GM19397 (cell line): ENCODE measurements around the gene KRTAP5-4.
A peak's percentile ranks its signal among the peaks of the same experiment; 100 is the strongest.
"Not testable (repeated sequence)": the region's sequence is repeated elsewhere in the genome, so short reads cannot be mapped to it uniquely, and the experiment has no call there.

Source experiments
- ATAC-seq: cut with Tn5 transposase; IDR thresholded peaks from one replicate; pipeline ENCODE4 v1.9.1; 2021; ENCODE audit warnings: mild to moderate bottlenecking, moderate library complexity; ENCODE audit not compliant: unreplicated experiment

The KRTAP5-4 gene

GRCh38 chr11:1639102-1639620 lies 17.2 kb upstream of the KRTAP5-4 start:
- ATAC-seq, result no peak

GRCh38 chr11:1638344-1638743 lies 16.4 kb upstream of the KRTAP5-4 start:
- no peak for ATAC-seq

- no peak for ATAC-seq
These were observed 15.7 kb upstream of the KRTAP5-4 start for GRCh38 chr11:1637628-1638027.

GRCh38 chr11:1636291-1636950 lies 14.5 kb upstream of the KRTAP5-4 start:
- no peak for ATAC-seq

- ATAC-seq, result no peak
These were observed 11.9 kb upstream of the KRTAP5-4 start for GRCh38 chr11:1633864-1634263.

- ATAC-seq, result no peak
These were observed 10.2 kb upstream of the KRTAP5-4 start for GRCh38 chr11:1632053-1632714.

- no peak for ATAC-seq
These were observed 9.2 kb upstream of the KRTAP5-4 start for GRCh38 chr11:1631066-1631568.

- no peak for ATAC-seq
These were observed 8.3 kb upstream of the KRTAP5-4 start for GRCh38 chr11:1630271-1630670.

- no peak for ATAC-seq
These were observed 7.6 kb upstream of the KRTAP5-4 start, which contains the start of gene KRTAP5-5 for GRCh38 chr11:1629326-1630185. Gene KRTAP5-5, plus strand, starts transcription at chr11:1629775. Its CDS starts 66 bp downstream, at chr11:1629841.

- no peak for ATAC-seq
These were observed 6.8 kb upstream of the KRTAP5-4 start for GRCh38 chr11:1628506-1629325.

- ATAC-seq, result no peak
These were observed 3.6 kb upstream of the KRTAP5-4 start for GRCh38 chr11:1625541-1625940.

- no peak for ATAC-seq
These were observed 2.7 kb upstream of the KRTAP5-4 start for GRCh38 chr11:1624621-1625020.

- ATAC-seq, result no peak
These were observed 1.8 kb upstream of the KRTAP5-4 start for GRCh38 chr11:1623716-1624115.

GRCh38 chr11:1619449-1619848 lies 2.5 kb downstream of the KRTAP5-4 start:
- ATAC-seq, result no peak

GRCh38 chr11:1618231-1618630 lies 3.7 kb downstream of the KRTAP5-4 start:
- ATAC-seq, result no peak

- ATAC-seq, result no peak
These were observed 13.6 kb downstream of the KRTAP5-4 start, which contains the start of gene KRTAP5-3 for GRCh38 chr11:1608363-1608762. Gene KRTAP5-3, minus strand, starts transcription at chr11:1608463. Its CDS starts 78 bp downstream, at chr11:1608385.

- not testable (repeated sequence) for ATAC-seq
These were observed 14.0 kb downstream of the KRTAP5-4 start for GRCh38 chr11:1607901-1608300.

GRCh38 chr11:1607156-1607845 lies 14.6 kb downstream of the KRTAP5-4 start:
- not testable (repeated sequence) for ATAC-seq

- peak; percentile 87 for ATAC-seq
These were observed 16.0 kb downstream of the KRTAP5-4 start for GRCh38 chr11:1605923-1606322.

GRCh38 chr11:1604711-1605110 lies 17.2 kb downstream of the KRTAP5-4 start:
- ATAC-seq, result no peak
